Stimulated activated CD4-positive, alpha-beta T cell treated with anti-CD3 and anti-CD28 coated beads, TNF-alpha, amount 100 ng/mL, for 4 hours (primary cell): ENCODE measurements around the gene HS3ST3A1.
"Not testable (repeated sequence)": the region's sequence is repeated elsewhere in the genome, so short reads cannot be mapped to it uniquely, and the experiment has no call there.

Source experiments
- DNase-seq, 3 experiments: peaks; one replicate each; pipeline ENCODE4 v3.0.0-alpha.2; 2020; ENCODE audit warnings: low read depth in 3 of 3

HS3ST3A1 gene

DNA sequence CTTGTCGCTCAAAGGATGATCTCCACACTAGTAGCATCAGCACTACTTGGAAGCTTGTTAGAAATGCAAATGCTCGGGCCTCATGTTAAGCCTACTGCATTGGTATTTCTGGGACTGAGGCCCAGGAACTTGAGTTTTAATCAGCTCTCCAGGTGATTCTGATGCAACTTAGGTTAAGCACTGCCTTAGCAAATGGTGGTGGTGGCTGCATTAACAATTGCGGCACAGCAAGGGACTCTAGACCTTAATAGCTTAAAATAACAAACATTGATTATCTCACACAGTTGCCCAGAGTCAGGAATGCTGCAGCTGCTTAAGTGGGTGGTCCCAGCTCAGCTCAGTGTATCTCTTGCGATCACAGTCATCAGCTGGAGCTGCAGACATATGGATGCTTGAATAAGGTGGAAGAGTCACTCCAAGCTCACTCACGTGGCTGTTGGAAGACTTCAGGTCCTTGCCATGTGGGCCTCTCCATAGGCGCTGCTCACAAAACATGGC is 25.8 kb downstream of the HS3ST3A1 start:
- DNase-seq = no peak

DNA sequence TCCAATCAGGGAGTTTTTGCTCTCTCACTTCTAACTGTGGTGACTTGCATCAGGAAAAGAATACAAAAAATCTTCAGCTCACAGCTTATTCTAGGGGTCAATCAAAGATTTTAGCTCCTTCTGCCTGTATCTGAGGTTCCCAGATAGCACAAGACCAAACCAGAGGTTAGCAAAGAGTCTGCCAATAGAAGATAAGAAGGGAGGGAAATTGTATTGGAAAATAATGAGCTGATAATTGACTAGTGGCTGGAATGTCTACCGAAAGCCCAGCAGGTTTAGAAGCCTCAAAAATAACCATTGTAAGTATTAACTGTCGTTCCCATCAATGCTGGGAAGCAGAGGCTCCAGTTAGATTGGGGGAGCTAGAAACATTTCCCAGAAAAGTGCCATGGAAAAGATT is 26.3 kb downstream of the HS3ST3A1 start:
- DNase-seq = no peak

DNA sequence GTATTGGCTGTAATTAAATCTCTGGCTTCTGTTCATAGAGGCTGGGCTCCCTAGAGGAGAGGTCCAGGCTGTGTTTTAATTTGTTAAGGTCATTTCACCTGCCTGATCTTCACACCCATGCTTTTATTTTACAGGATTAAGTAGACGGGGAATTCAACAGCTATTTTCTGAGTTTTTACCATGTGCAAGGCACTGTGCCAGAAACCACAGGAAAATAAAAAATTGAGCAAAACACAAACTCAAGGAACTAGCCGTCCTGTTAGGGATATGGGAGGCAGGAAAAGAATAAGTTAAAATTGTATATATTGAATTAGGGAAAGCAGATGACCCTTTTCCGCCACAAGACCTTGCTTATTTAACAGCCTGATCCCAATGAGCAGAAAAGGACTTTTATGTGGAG is 29.1 kb downstream of the HS3ST3A1 start:
- DNase-seq = no peak

DNA sequence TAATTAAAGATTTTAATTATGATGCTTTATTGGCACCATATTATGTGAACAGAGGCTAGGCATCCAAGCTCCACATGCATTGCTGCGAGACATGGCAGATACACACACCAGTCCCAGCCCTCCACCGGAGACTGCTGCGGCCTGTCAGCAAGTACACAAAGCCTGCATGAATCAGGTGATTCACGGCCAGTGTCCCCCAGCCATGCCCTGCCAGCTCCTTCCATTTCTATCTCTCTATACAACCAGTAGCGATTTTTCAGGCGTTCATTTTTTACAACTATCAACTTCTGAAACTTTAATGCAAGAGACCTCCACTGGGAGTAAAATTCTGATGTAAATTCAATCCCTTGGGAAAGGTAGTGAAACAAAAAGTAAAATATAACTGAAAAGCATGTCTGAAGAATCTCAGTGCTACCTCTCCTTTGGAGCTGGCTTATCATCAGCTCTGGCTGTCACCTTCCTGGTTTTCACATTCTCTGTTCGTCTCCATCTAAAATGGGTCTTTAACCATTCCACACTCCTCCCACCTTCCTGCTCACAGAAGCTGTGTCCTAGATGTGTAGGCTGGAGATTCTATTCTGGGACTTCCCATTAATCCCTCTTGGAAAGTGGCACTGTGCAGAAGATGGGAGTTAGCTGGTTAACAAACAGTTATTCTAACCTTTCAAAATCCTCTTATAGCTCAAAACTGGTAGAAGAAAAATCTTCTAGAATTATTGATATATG is 32.2 kb downstream of the HS3ST3A1 start:
- DNase-seq = no peak

DNA sequence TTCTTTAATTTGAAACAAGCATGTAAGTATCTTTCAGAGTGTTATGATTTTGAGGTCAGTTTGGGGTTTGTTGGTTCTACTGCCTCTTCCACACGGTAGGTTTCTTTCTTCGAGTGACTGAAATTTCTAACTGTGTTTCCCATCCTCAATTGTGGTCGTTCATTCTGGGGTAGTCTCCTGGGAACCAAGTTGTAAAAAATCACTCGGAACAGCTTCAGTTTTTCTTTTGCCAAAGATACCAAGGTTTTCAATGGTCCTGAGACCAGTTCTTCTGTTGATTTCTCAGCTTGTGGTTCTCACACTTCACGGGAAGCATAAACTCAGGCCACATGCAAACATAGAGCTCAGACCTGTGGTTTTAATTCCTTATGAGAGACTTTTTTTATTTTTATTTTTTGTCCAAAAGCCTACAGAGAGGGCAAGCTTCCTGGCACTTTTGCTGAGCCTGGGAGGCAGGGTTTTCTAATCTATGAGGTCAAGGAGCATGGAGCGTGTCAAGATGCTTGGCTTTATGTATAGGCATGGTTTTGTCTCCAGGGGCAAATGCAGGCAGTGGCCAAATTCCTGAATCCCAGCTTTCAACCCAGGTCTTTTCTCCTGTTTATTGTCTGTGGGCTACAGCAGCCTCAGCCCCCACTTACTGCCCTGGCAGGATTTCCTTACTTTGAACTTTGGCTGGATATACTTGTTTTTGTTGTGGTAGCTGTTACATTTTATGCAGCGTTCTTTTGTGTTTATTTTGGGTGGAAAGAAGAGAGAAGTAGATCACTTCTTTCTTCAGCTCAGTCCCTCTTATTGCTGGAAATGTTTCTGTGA is 32.9 kb downstream of the HS3ST3A1 start:
- no peak for DNase-seq

DNA sequence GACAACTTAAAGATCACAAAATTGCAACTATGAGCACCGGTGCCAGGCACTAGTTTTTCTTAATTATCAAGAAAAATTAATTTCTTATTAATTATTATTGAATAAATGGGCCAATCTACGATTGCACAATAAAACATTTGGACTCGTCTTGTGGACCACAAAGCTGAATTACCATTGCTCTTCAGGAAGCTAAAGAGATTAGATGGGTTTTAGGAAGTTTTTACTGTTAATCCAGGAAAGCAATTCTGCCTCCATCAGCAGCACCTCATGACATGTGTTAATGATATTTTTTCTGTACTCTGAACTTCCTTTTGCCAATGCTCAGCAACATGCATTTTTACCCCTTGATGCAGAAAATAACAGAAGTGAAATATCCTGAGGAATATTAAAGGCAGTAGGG is 37.9 kb downstream of the HS3ST3A1 start:
- DNase-seq = no peak

DNA sequence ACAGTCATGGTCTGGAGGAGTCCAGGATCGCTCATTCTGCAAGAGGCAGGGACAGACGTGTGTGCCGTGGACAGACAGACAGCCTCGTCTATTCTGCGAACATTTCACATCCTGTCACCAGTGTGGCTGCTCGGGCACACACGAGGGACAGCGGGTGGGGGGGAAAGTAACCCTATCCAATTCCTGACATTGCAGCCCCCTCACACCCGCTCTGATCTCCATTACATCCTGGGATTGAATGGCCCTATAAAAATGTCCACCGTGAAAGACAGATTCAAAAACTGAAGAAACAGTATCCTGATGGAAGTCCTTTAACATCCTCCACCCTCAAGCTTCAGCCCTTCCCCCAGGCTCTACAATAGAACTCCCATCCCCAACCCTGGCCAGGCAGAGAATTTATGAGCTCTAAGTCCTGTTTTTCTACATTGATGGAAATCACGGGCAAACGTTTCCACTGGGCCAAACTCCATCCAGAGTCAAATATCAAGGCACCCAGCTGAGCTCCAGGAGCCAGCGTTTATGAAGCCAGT is 39.4 kb downstream of the HS3ST3A1 start:
- no peak for DNase-seq

DNA sequence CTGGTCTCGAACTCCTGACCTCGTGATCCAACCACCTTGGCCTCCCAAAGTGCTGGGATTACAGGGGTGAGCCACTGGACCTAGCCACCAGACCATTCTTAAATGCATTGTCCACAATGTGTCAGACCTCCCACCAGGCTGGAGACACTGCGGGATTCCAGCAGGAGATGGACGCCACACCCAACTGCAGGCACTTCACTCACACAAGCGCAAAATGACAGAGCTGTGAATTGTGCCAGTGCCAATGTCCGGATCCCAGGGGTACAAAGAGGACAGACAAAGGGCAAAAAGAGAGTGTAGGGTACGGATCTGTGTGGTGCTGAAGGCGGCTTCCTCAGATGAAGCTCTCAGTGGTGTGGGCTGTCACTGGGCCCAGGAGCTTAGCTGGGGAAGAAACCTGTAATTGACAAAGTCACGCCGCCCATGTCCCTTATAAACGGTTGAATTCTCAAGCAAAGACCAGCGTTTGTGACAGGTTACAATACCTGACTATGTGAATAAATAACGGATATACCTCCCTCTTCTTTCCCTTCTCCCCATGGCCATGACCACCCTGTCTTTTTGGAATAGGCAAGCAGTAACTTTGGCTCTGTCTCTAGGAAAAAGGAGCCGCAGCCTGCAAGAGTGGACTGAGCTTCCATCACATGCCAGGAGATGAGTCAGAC is 40.0 kb downstream of the HS3ST3A1 start:
- no peak for DNase-seq

DNA sequence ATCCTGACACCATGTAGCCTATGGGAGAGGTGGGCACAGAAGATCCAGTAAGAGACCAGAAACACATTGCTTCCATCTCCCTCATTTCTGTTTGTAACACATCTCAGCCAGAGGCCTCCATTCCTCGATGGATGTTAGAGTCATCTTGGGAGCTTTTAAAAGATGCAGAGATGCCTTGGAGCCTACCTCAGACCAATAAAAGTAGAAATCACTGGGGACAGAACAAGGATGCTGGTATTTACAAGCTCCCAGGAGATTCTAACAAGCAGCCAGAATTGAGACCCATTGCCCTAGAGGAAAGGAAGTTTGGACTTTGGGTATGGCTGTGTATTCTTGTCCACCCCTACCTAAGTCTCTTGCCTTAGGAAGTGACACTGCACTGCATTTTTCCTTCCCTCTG is 40.8 kb downstream of the HS3ST3A1 start:
- DNase-seq = no peak

DNA sequence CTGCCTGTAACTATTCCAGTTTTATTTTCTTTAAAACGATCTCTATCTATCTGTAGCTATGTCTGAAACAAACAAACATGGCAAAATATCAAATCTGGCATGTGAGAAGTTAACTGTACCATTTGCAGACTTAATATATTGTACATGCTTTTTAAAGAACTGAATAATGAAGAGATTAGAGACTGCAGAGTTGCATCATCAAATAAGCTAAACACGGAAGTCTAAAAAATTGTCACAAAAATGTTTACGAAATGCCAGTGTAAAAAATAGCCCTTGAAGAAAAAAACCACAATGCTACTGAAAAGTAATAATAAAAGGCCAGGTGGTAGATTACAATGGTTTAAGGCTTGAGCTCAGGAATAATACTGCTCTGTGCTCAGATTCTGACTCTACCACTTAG is 43.1 kb downstream of the HS3ST3A1 start:
- no peak for DNase-seq

DNA sequence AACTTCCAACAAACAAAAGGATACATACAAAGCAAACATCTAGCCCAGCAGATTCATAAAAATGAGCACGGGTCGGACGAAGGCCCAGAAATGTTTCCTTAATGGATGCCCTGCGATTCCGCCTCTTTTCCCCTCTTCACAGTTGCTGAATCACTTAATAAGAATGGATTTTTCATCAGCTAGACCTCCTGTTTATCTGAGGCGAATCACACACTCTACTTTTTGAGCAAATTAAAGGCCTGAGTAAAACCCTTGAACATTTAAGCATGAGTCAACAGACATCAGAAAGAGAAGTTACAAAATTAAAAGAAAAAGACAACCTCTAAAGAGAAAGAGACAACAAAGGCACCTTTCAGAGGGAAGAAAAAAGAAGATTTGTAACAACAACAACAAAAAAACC is 44.7 kb downstream of the HS3ST3A1 start:
- DNase-seq = no peak

DNA sequence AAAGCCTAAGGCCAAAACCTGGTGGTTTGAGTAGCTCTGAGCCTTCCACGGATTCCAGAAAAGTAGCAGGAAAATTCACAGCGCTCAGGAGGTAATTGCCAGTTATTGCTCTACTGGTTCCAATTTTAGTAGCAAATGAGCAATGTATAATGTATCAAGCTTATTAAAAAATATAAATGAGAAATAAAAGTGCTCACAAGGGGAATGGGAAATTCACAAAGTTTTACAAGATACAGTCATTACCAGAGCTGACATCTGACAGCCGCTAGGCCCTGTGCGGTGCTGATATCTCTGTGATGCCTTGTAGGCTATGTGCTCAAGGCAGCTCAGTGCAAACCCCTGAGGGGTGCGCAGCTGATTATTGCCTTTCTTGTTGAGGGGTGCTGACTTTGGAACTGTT is 47.5 kb downstream of the HS3ST3A1 start:
- no peak for DNase-seq

DNA sequence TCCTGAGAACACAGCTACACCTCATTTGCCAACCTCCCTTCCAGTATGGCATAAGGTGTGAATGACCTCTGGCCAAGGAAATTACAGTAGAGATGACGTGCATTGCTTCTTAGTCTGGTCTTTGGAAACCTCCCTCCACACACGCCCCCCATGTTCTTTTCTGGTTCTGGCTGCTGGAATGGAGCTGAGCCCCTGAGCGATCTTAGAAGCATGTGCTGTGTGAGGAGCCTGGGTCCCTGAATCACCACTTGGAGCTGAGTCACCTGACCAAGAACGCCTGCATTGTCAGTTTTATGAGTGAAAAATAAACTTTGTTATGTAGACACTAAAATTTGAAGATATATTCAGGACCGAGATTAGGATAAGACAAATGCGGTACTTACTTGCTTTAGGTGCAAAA is 51.4 kb downstream of the HS3ST3A1 start:
- no peak for DNase-seq

DNA sequence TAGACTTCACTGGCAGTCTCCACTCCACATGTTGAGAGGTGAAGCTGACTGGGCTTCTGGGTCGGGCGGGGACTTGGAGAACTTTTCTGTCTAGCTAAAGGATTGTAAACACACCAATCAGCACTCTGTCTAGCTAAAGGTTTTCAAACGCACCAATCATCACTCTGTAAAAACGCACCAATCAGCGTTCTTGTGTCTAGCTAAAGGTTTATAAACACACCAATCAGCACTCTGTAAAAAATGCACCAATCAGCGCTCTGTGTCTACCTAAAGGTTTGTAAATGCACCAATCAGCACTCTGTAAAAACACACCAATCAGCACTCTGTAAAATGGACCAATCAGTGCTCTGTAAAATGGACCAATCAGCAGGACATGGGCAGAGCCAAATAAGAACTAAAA is 53.2 kb downstream of the HS3ST3A1 start:
- DNase-seq = not testable (repeated sequence)

DNA sequence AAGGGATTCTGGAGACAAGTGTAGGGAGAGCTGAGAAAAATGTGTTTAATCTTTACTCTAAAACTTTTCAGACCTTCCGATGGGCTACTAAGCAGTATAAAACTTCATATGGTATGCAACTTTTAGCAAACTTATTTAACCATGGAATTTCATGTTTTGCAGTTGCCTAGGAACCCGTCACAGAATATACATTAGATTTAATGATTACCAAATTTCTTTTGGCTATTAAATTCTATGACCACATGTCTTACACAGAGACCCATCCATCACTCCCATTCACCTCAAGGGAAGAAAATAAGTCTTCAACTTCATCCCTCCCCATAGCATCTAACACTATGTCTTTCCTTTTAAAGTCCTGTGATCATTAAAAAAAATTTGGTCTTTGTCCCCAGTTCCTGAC is 54.9 kb downstream of the HS3ST3A1 start:
- DNase-seq = no peak

DNA sequence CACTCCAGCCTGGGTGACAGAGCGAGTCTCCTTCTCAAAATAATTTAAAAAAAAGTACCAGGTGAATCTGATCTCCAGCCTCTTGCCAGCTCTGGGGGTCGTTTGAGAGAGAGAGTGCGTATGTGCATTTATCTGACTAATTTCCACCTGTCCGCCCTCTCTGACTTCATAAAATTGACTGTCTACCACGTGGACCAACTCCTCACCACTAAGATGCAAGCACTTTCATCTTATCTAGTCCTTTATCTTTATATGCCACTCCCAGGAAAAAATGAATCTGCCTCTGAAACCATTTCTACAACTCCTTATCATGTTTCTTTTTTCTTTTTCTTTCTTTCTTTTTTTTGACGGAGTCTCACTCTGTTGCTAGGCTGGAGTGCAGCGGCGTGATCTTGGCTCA is 55.8 kb downstream of the HS3ST3A1 start:
- DNase-seq = no peak

DNA sequence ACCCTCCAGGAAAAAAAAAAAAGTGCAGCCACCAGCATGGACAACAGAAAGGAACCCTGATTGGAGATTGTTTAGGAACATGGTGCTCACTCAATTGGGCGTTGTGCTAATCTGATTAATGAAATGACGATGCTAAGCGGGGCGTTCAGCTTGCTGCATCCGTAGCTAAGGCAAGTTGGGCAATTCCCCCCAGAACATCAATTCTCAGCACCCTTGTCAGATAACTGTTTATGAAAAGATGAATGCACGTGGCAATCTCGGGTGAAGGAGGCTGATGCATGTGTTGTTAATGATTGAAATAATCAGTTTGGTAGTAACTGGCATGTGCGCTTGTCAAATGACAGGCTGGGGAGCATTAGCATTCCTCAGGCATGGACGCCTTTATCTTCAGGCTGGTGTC is 57.0 kb downstream of the HS3ST3A1 start:
- DNase-seq = no peak

DNA sequence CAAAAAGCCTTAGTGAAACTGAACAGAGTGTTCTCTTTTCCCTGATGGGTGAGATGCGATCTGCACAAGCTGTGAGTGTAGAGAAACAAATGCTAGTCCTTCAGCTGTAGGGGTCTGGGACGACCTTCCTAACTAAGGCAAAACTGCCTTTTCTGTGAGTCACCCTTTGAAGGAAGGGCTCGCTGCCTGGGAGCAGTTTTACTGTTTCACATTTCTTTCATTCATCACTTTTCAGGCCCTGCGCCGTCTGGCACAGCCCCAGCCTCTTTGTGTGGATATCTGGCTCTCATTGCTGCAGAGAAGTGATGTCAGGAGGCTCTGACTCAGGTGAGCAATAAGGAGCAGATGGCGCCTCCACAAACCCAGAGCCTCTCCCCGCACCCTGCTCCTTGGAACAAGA is 57.4 kb downstream of the HS3ST3A1 start:
- DNase-seq = no peak

DNA sequence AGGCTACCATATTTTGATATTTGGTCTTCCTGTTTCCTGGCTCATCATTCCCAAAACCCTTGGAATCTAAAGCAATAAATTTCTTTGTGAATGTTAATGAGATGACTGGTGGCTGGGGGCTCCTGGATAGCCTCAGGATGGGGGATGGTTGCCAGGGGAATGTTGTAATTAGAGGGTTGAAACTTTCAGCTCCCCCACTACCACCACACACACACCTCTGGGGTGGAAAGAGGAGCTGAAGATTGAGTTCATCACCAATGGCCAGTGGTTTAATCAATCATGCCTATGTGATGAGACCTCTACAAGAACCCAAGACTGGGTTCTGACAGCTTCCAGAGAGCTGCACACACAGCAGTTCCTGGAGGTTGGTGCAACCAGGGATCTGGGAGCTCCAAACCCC is 59.1 kb downstream of the HS3ST3A1 start:
- DNase-seq = no peak

DNA sequence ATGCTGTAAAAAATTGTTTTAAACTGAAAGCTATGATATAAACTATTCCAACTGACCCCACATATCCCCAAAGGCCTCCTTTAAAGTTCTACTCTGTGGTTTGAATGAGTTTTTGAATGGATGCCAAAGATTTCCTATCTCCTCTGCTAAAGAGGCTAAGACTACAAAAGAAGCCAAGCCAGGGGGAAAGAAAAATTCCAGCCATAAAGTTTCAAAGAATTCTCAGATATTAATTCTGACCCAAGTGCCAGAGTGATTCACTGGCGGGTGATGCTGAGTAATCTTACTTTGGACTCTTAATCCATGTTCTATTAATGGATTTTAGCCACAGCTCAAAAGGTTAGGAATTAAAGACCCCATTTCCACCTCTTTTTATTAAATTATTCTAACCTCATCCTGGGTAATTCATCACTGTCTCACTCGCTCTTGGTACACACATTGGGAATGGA is 60.7 kb downstream of the HS3ST3A1 start:
- no peak for DNase-seq

DNA sequence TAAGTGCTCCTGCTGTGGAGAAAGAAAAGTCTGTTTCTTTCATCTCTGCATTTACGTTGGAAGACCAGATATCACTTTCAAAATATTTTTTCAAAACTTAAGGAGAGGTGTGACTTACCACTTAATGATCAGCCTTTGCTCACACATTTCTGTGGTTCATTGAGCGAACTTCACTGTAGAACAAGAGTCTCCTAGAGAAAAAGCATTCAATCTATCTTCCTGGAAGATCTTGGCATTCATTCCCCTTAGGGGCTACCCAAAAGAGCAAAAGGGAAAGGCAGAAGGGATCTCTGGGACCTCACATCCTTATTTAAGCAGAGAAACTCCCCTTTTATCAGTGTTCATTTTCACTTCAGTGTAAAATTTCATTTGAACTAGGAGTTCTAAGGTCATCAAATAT is 61.2 kb downstream of the HS3ST3A1 start:
- DNase-seq = no peak

DNA sequence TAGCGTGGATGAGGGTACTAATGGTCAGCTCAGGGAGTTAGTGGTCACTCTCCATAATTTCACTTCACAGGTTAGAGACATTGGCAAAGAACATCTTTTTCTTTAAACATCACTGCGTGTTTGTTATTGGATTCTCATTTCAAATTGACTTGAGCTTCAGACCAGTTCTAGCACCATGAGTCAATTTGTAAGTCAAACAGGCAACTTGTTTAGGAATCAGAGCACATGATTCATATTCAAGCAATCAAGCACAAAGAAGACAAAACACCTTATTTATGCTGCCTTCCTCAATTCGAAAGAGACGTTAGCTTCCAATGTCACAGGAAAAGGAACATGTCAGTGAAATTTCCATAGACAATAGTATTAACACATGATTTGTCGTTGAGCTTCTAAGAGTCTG is 62.3 kb downstream of the HS3ST3A1 start:
- no peak for DNase-seq
